Loucy (cell line): ENCODE measurements around the gene CCL5.

Experiments used
- EZH2phosphoT487 ChIP-seq: fragments of 200-600 bp; IDR thresholded peaks from 2 replicates; pipeline ENCODE4 v1.6.1; 2018; ENCODE audit warnings: antibody characterized with exemption, mild to moderate bottlenecking, moderate library complexity, borderline replicate concordance
- TF ChIP-seq, protein P1 (sequence below): fragments of 200-600 bp; sonication (generic); conservative IDR thresholded peaks from 2 replicates; pipeline ENCODE4 v1.5.1; 2014; ENCODE audit warnings: mild to moderate bottlenecking, antibody characterized with exemption, low read length

DNA sequence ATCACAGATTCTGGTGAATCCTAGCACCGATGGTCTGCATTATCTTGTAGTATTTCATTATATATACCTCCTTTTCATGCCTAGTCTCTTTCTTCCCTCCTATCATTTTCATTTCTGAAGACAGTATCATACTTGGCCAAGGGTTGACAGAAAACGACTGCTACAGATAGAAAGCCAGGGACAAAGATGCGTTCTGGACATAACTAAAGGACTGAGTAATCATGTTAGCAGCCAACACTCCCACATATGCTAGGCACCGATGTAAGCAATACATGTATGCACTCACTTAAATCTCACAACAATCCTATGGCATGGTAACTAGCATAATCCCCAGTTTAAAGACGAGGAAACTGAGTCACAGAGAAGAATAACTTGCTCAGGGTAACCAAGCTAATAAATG, 27.5 kb upstream of the CCL5 start:
- TF ChIP-seq, protein P1, sequence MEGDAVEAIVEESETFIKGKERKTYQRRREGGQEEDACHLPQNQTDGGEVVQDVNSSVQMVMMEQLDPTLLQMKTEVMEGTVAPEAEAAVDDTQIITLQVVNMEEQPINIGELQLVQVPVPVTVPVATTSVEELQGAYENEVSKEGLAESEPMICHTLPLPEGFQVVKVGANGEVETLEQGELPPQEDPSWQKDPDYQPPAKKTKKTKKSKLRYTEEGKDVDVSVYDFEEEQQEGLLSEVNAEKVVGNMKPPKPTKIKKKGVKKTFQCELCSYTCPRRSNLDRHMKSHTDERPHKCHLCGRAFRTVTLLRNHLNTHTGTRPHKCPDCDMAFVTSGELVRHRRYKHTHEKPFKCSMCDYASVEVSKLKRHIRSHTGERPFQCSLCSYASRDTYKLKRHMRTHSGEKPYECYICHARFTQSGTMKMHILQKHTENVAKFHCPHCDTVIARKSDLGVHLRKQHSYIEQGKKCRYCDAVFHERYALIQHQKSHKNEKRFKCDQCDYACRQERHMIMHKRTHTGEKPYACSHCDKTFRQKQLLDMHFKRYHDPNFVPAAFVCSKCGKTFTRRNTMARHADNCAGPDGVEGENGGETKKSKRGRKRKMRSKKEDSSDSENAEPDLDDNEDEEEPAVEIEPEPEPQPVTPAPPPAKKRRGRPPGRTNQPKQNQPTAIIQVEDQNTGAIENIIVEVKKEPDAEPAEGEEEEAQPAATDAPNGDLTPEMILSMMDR = no peak
- TF ChIP-seq EZH2phosphoT487 = no peak
